ENCODE data around the gene EFHC1.

DNA sequence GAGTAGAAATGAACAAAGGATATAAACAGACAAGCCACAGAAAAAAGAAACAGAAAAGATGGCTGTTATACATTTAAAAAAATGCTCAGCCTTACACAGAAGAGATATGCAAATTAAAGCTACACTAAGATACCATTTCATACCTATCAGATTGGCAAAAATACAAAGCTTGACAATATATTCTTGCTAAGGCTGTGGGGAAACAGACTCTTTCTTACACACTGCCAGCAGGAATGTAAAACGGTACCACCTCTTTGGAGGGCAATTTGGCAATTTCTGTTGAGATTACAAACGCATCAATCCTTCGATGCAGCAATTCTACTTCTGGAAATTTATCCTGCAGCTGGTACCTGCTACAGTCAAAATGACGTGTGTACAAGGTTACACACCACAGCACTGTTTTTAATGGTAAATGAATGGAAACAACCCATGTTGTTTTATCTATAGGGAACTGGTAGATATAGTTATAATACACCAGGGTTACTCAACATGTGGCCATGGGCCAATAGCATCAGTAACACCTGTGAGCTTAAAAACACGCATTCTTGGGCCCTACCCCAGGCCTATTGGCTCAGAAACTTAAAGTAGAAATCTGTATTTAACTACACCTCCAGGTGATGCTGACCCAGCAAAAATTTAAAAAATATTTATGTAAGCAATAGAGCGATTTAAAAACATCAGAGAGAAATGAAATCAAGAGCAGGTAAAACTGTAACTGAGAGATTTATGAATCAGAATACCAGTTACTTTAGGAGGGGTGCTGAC is 103.4 kb downstream of the EFHC1 start:
- TF ChIP-seq, protein P1, sequence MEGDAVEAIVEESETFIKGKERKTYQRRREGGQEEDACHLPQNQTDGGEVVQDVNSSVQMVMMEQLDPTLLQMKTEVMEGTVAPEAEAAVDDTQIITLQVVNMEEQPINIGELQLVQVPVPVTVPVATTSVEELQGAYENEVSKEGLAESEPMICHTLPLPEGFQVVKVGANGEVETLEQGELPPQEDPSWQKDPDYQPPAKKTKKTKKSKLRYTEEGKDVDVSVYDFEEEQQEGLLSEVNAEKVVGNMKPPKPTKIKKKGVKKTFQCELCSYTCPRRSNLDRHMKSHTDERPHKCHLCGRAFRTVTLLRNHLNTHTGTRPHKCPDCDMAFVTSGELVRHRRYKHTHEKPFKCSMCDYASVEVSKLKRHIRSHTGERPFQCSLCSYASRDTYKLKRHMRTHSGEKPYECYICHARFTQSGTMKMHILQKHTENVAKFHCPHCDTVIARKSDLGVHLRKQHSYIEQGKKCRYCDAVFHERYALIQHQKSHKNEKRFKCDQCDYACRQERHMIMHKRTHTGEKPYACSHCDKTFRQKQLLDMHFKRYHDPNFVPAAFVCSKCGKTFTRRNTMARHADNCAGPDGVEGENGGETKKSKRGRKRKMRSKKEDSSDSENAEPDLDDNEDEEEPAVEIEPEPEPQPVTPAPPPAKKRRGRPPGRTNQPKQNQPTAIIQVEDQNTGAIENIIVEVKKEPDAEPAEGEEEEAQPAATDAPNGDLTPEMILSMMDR (IDR thresholded peaks at IDR 0.05; ENCODE audit: poor library complexity, severe bottlenecking) = no peak
- TF ChIP-seq, protein P2, sequence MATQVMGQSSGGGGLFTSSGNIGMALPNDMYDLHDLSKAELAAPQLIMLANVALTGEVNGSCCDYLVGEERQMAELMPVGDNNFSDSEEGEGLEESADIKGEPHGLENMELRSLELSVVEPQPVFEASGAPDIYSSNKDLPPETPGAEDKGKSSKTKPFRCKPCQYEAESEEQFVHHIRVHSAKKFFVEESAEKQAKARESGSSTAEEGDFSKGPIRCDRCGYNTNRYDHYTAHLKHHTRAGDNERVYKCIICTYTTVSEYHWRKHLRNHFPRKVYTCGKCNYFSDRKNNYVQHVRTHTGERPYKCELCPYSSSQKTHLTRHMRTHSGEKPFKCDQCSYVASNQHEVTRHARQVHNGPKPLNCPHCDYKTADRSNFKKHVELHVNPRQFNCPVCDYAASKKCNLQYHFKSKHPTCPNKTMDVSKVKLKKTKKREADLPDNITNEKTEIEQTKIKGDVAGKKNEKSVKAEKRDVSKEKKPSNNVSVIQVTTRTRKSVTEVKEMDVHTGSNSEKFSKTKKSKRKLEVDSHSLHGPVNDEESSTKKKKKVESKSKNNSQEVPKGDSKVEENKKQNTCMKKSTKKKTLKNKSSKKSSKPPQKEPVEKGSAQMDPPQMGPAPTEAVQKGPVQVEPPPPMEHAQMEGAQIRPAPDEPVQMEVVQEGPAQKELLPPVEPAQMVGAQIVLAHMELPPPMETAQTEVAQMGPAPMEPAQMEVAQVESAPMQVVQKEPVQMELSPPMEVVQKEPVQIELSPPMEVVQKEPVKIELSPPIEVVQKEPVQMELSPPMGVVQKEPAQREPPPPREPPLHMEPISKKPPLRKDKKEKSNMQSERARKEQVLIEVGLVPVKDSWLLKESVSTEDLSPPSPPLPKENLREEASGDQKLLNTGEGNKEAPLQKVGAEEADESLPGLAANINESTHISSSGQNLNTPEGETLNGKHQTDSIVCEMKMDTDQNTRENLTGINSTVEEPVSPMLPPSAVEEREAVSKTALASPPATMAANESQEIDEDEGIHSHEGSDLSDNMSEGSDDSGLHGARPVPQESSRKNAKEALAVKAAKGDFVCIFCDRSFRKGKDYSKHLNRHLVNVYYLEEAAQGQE (IDR thresholded peaks at IDR 0.05; ENCODE audit: borderline replicate concordance) = no peak
- TF ChIP-seq EZH2 (IDR thresholded peaks at IDR 0.05; ENCODE audit: borderline replicate concordance, insufficient read depth, low read length, poor library complexity, severe bottlenecking) (no peak), POLR2AphosphoS5 (IDR thresholded peaks at IDR 0.05) (no peak), RAD21 (conservative IDR thresholded peaks at IDR 0.05) (no peak), EP300 (conservative IDR thresholded peaks at IDR 0.05; ENCODE audit: poor library complexity, severe bottlenecking) (no peak), SMC3 (conservative IDR thresholded peaks at IDR 0.05; ENCODE audit: poor library complexity) (no peak), TAF1 (IDR thresholded peaks at IDR 0.05; ENCODE audit: low read depth) (no peak), MXI1 (conservative IDR thresholded peaks at IDR 0.05; ENCODE audit: poor library complexity, severe bottlenecking) (no peak)

Measured in neural cell (in vitro differentiated cells).